Measurements from ENCODE around the gene ITGB1BP1.

The ITGB1BP1 gene

GRCh38 chr2:9424447-9425164, 1.3 kb upstream of the ITGB1BP1 start:
- DNase-seq (ENCODE audit: low read depth in 2 of 2): no peak

DNA sequence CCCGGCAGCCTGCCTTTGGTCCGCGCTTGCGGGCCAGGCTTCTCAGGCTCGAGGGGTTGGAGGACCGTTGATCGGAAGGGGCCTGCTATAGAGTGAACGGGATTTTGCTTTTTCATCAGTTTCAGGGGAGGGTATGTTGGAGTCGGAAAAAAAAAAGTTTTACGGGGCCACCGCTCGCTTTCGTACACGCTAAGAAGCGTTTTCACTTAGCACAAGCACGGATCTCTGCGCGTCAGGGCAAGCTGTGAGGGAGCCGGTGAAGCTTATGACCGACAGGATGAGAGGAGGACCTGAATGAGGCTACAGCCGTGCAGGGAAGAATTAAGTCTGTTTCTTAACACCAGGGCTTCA, 569 bp upstream of the ITGB1BP1 start:
- DNase-seq (ENCODE audit: low read depth in 2 of 2): no peak

DNA sequence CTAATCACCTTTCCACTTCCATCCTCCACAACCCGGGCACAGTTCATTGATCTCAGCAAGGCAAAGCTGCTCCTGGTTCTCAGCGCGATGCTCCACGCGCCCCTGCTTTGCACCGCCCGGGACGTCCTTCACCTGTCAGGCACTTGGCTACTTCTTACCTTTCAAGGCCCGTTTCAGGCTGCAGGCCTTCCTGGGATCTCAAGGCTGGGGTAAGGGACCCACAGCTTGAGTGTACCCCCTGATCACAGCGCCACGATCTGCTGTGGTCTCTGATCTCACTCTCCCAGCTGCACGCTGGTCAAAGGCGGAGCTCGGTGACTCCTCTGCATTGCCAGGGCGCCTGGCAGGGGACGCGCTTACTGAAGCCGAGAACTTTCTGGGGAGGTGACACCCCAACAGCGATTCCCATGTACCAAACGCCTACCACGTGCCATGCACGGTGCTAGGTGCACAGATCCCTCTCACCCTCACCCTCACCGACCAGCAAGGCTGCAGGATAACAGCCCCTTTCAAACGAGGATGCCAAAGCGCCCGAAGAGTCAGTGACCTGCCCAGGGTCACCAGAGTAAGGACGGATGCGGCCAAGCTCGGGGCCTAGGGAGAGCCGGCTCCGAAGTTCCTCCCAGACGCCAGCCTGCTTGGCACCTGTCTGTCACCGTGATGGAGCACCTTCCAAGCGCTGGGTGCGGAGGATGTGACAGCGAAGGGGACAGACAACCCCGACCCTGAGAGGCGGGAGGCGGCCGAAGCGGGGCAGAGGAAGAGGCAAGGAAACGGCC, 818 bp downstream of the ITGB1BP1 start:
- DNase-seq (ENCODE audit: low read depth in 2 of 2): no peak

DNA sequence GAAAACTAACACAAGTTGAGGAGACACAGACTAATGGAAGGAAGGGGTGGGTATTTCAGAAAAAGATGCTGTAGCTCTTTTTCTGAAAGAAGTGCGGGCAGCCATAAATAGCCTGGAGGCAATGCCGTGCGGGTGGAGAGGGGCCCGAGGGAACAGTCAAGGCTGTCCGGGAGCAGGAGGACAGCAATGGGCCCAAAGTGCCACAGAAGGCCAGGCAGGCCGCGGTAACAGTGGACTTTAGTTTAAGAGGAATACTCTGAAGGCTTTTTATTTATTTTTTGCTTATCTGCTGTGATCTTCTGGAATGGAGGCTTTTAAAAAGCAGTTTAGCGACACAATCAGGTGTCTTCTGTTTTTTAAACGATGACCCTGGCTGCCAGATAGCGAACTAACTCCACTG, 2.8 kb downstream of the ITGB1BP1 start:
- DNase-seq (ENCODE audit: low read depth in 2 of 2): no peak

DNA sequence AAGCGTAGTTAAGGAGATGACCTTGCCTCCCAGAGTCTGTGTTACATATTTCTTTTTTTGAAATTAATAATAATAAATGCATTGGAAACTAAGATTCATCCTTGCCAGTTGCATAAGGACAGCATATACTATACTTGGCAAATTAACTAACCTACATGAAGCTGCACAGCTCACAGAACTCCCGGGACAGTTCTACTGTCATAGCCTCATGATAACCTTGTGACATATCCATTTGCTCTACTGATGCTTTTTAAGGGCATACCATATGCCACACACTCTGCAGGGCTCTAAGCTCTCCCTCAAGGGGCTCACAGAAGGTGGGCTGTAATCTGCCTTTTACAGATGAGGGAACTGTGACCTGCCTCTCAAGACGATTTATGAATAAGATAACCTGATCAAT, 3.8 kb downstream of the ITGB1BP1 start:
- DNase-seq (ENCODE audit: low read depth in 2 of 2): no peak

GRCh38 chr2:9418746-9419145, 4.6 kb downstream of the ITGB1BP1 start:
- no peak for DNase-seq (ENCODE audit: low read depth in 2 of 2)

GRCh38 chr2:9417725-9418124, 5.6 kb downstream of the ITGB1BP1 start:
- DNase-seq (ENCODE audit: low read depth in 2 of 2): no peak

DNA sequence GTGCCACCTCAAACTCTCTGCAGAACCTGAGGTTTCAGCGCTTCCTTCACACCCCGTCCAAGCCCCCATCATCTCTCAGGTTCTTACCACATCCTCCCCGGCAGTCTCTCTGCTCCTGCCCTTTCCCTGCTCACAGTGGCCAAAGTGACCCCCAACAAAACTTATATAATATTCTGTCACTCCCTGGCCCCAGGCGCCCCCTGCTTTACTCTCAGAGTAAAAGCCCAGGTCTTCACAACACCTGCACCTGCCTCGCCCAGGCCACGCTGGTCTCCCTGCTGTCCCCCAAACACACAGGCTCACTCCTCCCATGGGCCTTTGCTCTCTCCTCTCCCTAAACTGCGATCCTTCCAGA, 6.4 kb downstream of the ITGB1BP1 start:
- no peak for DNase-seq (ENCODE audit: low read depth in 2 of 2)

GRCh38 chr2:9416267-9416961, 6.9 kb downstream of the ITGB1BP1 start:
- no peak for DNase-seq (ENCODE audit: low read depth in 2 of 2)

- no peak for DNase-seq (ENCODE audit: low read depth in 2 of 2)
Observed at GRCh38 chr2:9415516-9416169, 7.7 kb downstream of the ITGB1BP1 start.

- no peak for DNase-seq (ENCODE audit: low read depth in 2 of 2)
Observed at GRCh38 chr2:9412781-9413180, 10.5 kb downstream of the ITGB1BP1 start.

- no peak for DNase-seq (ENCODE audit: low read depth in 2 of 2)
Observed at GRCh38 chr2:9410108-9410507, 13.2 kb downstream of the ITGB1BP1 start.

DNA sequence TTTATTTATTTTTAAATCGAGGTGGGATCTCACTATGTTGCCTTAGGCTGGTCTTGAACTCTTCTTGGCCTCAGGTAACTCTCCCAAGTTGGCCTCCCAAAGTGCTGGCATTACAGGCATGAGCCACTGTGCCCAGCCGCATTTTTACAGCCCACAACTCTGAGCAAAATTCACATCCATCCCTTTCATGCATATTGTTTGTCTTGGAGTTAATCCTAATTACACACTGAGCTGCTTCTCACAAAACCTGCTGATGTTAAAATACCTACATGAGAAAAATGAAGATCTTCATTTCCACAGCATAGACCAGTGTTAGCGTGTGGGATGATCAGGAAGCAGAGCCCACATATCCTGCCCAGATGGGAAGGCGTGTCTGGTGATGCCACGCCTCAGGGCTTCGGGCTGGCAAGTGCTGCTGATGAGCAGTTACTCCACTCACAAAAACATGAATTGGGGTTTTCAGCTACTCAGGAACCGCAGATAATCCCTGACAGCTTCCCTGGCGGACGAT, 14.6 kb downstream of the ITGB1BP1 start:
- no peak for DNase-seq (ENCODE audit: low read depth in 2 of 2)

DNA sequence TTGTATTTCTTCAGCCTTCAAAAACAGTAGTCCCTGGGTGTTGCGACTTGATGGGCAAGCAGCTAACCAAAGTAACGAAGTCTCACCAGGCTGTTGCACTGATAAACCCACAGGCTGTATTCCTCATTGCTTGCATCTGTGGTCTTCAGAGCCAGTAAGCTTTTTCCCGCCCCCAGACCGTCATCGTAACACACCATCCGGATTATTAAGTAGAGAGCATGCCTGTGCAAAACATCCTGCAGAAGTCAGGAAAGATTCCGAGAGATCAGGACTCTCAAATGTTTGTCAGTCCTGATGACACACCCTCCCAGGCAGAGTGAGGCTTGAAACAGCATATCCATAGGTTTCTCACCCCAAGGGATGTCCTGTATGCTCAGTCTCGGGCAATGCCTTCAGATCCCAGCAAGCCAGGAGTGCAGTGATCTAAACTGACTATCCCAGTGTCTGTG, 15.9 kb downstream of the ITGB1BP1 start:
- DNase-seq (ENCODE audit: low read depth in 2 of 2): no peak

DNA sequence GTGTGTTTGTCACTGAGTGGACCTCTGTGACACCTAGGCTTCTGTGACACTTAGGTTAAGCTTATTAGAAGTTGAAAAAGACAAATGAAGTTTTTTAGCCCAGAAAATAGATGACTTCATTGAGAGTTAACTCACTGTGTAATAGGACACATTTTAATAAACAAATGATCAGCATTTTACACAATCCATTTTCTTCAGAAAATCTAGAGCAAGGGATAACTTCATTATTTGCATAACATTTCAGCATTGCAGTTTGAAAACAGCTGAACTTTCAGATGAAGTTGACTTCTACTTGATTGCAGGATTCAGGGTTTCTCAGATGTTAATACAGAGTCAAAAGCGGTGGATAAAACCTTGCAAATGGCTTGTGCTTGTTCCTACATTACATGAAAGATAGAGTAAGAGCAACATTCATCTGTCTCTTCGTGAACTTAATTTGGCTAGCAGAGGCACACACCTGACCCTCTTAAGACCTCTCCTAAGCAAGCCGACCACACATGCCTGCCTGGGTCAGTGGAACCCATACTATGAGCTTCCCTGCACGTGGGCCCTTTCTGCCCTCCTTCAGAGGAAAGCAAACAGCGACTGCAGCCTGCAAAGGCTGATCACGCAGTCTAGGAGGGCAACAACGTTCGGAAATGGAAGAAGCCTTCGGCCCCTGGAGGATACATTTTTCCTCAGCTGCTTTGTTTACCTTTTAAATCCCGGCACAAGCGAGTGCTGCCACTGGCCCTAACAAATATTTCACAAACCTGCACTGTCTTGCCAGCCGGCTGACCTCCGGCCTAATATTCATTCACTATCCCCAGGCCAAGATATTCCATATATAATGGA, 16.6 kb downstream of the ITGB1BP1 start:
- DNase-seq (ENCODE audit: low read depth in 2 of 2): no peak

DNA sequence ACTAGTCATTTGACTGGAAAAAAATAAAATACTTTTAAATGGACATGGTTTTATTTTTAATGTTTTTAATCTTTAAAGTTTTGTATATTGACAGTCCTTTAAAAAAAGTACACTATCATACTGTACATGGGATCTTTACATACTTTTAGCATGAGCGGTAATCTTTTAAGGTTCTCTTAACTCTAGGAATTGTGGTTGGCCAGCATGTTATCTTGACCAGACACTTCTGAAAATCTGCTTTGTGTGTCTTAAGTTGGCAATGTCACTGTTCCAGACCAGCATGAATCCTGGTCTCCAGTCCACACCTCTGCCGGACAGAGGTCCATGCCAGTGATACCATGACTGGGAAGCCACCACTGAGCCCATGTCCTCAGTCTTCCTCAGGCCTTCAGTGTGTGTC, 17.7 kb downstream of the ITGB1BP1 start:
- no peak for DNase-seq (ENCODE audit: low read depth in 2 of 2)

- no peak for DNase-seq (ENCODE audit: low read depth in 2 of 2)
Observed at GRCh38 chr2:9404451-9404850, 18.9 kb downstream of the ITGB1BP1 start.

GRCh38 chr2:9403924-9404323, 19.4 kb downstream of the ITGB1BP1 start:
- DNase-seq (ENCODE audit: low read depth in 2 of 2): no peak

DNA sequence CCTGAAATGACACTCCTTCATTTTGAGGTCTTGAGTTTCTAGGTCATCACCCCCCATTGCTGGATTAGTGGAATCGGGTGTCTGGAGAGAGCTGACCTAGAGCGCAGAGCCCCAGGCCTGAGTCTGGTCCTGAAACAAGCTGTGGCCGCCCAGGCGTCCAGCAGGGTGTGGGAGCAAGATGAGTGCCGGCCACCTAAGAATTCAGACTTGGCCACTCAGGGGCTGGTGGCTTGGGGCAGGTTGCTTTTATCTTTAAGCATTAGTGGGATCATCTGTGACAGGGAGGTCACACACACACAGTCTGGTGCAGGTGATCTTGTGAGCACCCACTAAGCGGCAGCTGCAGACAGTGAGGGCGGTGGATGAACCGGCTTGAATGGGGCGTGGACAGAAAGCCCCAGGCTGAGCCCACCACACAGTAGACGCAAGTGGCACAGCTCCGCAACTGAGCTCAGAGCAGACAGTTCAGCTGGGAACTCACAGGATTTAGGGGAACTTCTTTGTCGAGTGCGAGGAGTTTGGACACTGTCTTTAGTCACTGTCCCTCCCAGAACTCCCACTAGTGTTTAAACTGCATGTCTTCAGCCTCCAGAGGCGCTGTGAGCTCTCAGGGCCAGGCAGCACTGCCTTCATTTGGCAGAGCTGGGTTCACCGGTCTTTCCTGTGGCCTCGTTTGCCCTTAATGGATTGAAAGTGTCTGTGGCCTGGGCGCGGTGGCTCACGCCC, 21.5 kb downstream of the ITGB1BP1 start:
- no peak for DNase-seq (ENCODE audit: low read depth in 2 of 2)

GRCh38 chr2:9401059-9401547, 22.2 kb downstream of the ITGB1BP1 start:
- no peak for DNase-seq (ENCODE audit: low read depth in 2 of 2)

Data from fibroblast of skin of left biceps (primary cell).